ENCODE data around the gene C1orf210.
A peak's percentile ranks its signal among the peaks of the same experiment; 100 is the strongest.

The C1orf210 gene

GRCh38 chr1:43239484-43239883 is 45.9 kb downstream of the C1orf210 start:
- Histone ChIP-seq H3K4me3 (ENCODE audit: low read length) (peak overlapping the region; percentile 41; the same call in 1 of the 2 replicates), H3K4me2 (ENCODE audit: low read length) (peak overlapping the region; percentile 68)
- TF ChIP-seq, protein P1, sequence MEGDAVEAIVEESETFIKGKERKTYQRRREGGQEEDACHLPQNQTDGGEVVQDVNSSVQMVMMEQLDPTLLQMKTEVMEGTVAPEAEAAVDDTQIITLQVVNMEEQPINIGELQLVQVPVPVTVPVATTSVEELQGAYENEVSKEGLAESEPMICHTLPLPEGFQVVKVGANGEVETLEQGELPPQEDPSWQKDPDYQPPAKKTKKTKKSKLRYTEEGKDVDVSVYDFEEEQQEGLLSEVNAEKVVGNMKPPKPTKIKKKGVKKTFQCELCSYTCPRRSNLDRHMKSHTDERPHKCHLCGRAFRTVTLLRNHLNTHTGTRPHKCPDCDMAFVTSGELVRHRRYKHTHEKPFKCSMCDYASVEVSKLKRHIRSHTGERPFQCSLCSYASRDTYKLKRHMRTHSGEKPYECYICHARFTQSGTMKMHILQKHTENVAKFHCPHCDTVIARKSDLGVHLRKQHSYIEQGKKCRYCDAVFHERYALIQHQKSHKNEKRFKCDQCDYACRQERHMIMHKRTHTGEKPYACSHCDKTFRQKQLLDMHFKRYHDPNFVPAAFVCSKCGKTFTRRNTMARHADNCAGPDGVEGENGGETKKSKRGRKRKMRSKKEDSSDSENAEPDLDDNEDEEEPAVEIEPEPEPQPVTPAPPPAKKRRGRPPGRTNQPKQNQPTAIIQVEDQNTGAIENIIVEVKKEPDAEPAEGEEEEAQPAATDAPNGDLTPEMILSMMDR (IDR thresholded peaks at IDR 0.05; ENCODE audit: low read depth, low read length) = no peak
- no peak for TF ChIP-seq EZH2phosphoT487 (IDR thresholded peaks at IDR 0.05; ENCODE audit: low read depth)

DNA sequence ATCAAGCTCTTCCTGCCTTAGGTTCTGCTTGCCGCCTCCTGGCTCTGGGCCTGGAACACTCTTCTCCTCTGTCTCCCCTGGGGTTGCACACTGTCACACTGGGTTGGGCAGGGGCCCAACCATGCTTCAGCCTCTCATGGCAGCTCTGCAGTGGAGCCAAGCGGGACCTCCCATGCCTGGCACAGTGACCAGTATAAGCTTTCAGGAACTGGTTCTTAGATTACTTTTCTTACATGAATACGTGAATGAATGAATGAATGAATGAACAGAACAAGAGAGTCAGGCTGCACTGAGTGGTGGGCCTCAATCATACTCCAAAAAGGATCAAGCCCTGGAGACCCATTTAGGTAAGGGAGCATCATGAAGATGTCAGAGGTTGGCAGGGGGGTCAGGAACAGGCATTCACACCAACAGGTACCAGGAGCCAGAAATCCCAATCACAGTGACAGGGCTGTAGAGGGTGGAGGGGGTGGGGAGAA is 46.4 kb downstream of the C1orf210 start:
- Histone ChIP-seq H2AFZ (ENCODE audit: low read depth, low read length) (no peak overlapping the region), H3K27ac (ENCODE audit: low read length) (peak overlapping the region; percentile 39; the same call in 1 of the 2 replicates), H3K4me2 (ENCODE audit: low read length) (peak overlapping the region; percentile 68), H3K4me1 (ENCODE audit: low read length) (peaks cover 19% of the 10 kb centered on the region), H3K9me3 (ENCODE audit: insufficient read depth, low read length) (no peaks in the 10 kb centered on the region), H3K36me3 (replicated peaks; ENCODE audit: low read depth, low read length) (no peaks in the 10 kb centered on the region), H4K20me1 (ENCODE audit: insufficient read depth, low read length) (no peaks in the 10 kb centered on the region), H3K4me3 (ENCODE audit: low read length) (no peak overlapping the region), H3K27me3 (ENCODE audit: low read depth, low read length) (no peaks in the 10 kb centered on the region), H3K79me2 (ENCODE audit: low read length) (no peaks in the 10 kb centered on the region), H3K9ac (ENCODE audit: low read length) (no peak overlapping the region)
- TF ChIP-seq EZH2phosphoT487 (IDR thresholded peaks at IDR 0.05; ENCODE audit: low read depth) = no peak
- TF ChIP-seq, protein P1 (IDR thresholded peaks at IDR 0.05; ENCODE audit: low read depth, low read length) = no peak

More at GRCh38 chr1:43239484-43239883, 45.9 kb downstream of the C1orf210 start:
- no peaks in the 10 kb centered on the region for H3K36me3 ChIP-seq (replicated peaks; ENCODE audit: low read depth, low read length)
- no peaks in the 10 kb centered on the region for H4K20me1 ChIP-seq (ENCODE audit: insufficient read depth, low read length)
- peaks cover 19% of the 10 kb centered on the region for H3K4me1 ChIP-seq (ENCODE audit: low read length)
- no peaks in the 10 kb centered on the region for H3K79me2 ChIP-seq (ENCODE audit: low read length)
- peak overlapping the region; percentile 39 for H3K27ac ChIP-seq (ENCODE audit: low read length)
- H2AFZ ChIP-seq (ENCODE audit: low read depth, low read length) = no peak overlapping the region
- H3K9ac ChIP-seq (ENCODE audit: low read length) = no peak overlapping the region
- H3K9me3 ChIP-seq (ENCODE audit: insufficient read depth, low read length) = no peaks in the 10 kb centered on the region
- H3K27me3 ChIP-seq (ENCODE audit: low read depth, low read length) = no peaks in the 10 kb centered on the region

DNA sequence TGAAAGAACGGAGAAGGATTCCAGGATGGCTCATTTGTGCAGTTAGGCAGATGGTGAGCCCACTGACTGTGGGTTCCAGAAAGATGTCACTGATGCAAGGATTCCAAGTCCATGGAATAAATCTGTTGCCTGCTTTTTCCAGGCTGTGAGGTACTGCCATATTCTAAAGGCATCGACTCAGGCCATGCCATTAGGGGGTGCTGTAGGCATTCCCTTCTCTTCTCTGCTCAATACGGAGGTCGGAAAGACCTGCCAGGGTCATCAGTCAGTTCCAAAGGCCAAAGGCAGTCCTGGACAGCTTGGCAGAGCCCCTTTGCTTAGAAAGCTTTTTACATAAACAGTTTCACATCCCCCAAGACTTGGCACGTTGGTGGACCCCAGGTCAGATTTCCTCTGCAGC is 47.3 kb downstream of the C1orf210 start:
- Histone ChIP-seq H3K9me3 (ENCODE audit: insufficient read depth, low read length) (no peaks in the 10 kb centered on the region), H4K20me1 (ENCODE audit: insufficient read depth, low read length) (no peaks in the 10 kb centered on the region), H3K4me1 (ENCODE audit: low read length) (peaks cover 19% of the 10 kb centered on the region), H3K36me3 (replicated peaks; ENCODE audit: low read depth, low read length) (no peaks in the 10 kb centered on the region), H3K79me2 (ENCODE audit: low read length) (no peaks in the 10 kb centered on the region), H3K4me2 (ENCODE audit: low read length) (no peak overlapping the region), H2AFZ (ENCODE audit: low read depth, low read length) (no peak overlapping the region), H3K4me3 (ENCODE audit: low read length) (no peak overlapping the region), H3K27ac (ENCODE audit: low read length) (no peak overlapping the region), H3K9ac (ENCODE audit: low read length) (no peak overlapping the region), H3K27me3 (ENCODE audit: low read depth, low read length) (no peaks in the 10 kb centered on the region)
- no peak for TF ChIP-seq EZH2phosphoT487 (IDR thresholded peaks at IDR 0.05; ENCODE audit: low read depth)
- TF ChIP-seq, protein P1 (IDR thresholded peaks at IDR 0.05; ENCODE audit: low read depth, low read length) = peak; percentile 70

GRCh38 chr1:43237121-43237520 is 48.3 kb downstream of the C1orf210 start:
- Histone ChIP-seq H3K79me2 (ENCODE audit: low read length) (no peaks in the 10 kb centered on the region), H3K9me3 (ENCODE audit: insufficient read depth, low read length) (no peaks in the 10 kb centered on the region), H3K27ac (ENCODE audit: low read length) (no peak overlapping the region), H3K36me3 (replicated peaks; ENCODE audit: low read depth, low read length) (no peaks in the 10 kb centered on the region), H3K27me3 (ENCODE audit: low read depth, low read length) (no peaks in the 10 kb centered on the region), H3K9ac (ENCODE audit: low read length) (no peak overlapping the region), H3K4me1 (ENCODE audit: low read length) (peaks cover 19% of the 10 kb centered on the region), H2AFZ (ENCODE audit: low read depth, low read length) (no peak overlapping the region), H3K4me2 (ENCODE audit: low read length) (no peak overlapping the region), H4K20me1 (ENCODE audit: insufficient read depth, low read length) (no peaks in the 10 kb centered on the region), H3K4me3 (ENCODE audit: low read length) (no peak overlapping the region)
- no peak for TF ChIP-seq EZH2phosphoT487 (IDR thresholded peaks at IDR 0.05; ENCODE audit: low read depth)
- TF ChIP-seq, protein P1 (IDR thresholded peaks at IDR 0.05; ENCODE audit: low read depth, low read length) = no peak
